H1 (cell line): Measurements from ENCODE around the gene GLUL. TPM values are rescaled to one million over a fixed set of nuclear protein-coding genes. Genes with fewer than 3 reads are reported as not detected.
A peak's percentile ranks its signal among the peaks of the same experiment; 100 is the strongest.

Source experiments
- CTCF ChIA-PET: fragments of 300-600 bp; sonication (Branson Sonifier 250); formaldehyde crosslinking; loops from one replicate; lab custom pipeline; 2021; ENCODE audit not compliant: partially characterized antibody; lab: Charles Lee
- POLR2A ChIA-PET: fragments of 300-600 bp; sonication (Branson Sonifier 250); formaldehyde crosslinking; loops from one replicate; lab custom pipeline; 2021; ENCODE audit warnings: inconsistent platforms; ENCODE audit not compliant: partially characterized antibody; lab: Charles Lee
- DNase-seq, 2 experiments: peaks; one replicate each; pipeline versions ENCODE4 v3.0.0 to v3.0.0-alpha.2; 2010 to 2022; ENCODE audit warnings: low spot score in 2 of 2, low read depth in 1 of 2, mixed read lengths in 1 of 2
- FAIRE-seq: peaks from 2 replicates; lab custom pipeline; 2011; peaks lifted over from hg19 to GRCh38; lab: Jason Lieb, UNC
- H2AFZ ChIP-seq: 2 replicates; pipeline ENCODE4 v1.8.1; 2012; ENCODE audit warnings: low read length, inconsistent platforms
- H2AK5ac ChIP-seq: 2 replicates; pipeline ENCODE4 v1.6.1; 2013; ENCODE audit warnings: low read depth, low read length
- H2BK120ac ChIP-seq: replicated peaks from 2 replicates; pipeline ENCODE3; 2013; ENCODE audit warnings: low read depth, low read length, inconsistent platforms
- H2BK12ac ChIP-seq: 2 replicates; pipeline ENCODE4 v1.6.1; 2013; ENCODE audit warnings: low read depth, low read length
- H2BK15ac ChIP-seq: 2 replicates; pipeline ENCODE4 v1.6.1; 2013; ENCODE audit warnings: low read length
- H2BK20ac ChIP-seq: 2 replicates; pipeline ENCODE4 v1.6.1; 2013; ENCODE audit warnings: low read length
- H2BK5ac ChIP-seq: 2 replicates; pipeline ENCODE4 v1.6.1; 2013; ENCODE audit warnings: low read depth, low read length
- H3K14ac ChIP-seq: 2 replicates; pipeline ENCODE4 v1.6.1; 2013; ENCODE audit warnings: inconsistent platforms; ENCODE audit not compliant: insufficient read length
- H3K18ac ChIP-seq: 2 replicates; pipeline ENCODE4 v1.6.1; 2013; ENCODE audit warnings: low read length; ENCODE audit errors: extremely low read depth
- H3K23ac ChIP-seq: 2 replicates; pipeline ENCODE4 v1.6.1; 2013; ENCODE audit warnings: inconsistent platforms; ENCODE audit not compliant: insufficient read length
- H3K23me2 ChIP-seq: 2 replicates; pipeline ENCODE4 v1.6.1; 2013; ENCODE audit warnings: low read depth, low read length
- H3K27ac ChIP-seq: 2 replicates; pipeline ENCODE4 v1.6.1; 2011; ENCODE audit warnings: low read depth, low read length, inconsistent platforms
- H3K27me3 ChIP-seq, 4 experiments: replicated peaks in 1 of 4; 1 replicate in 1 of 4; 2 replicates in 3 of 4; pipeline versions ENCODE4 v1.6.1 to v1.8.1; 2011 to 2013; ENCODE audit warnings: low read length in 3 of 4, mild to moderate bottlenecking in 3 of 4, inconsistent platforms in 2 of 4, mixed read lengths in 2 of 4, moderate library complexity in 1 of 4; ENCODE audit not compliant: control insufficient read depth in 3 of 4, insufficient read depth in 3 of 4; ENCODE audit errors: extremely low read depth in 1 of 4
- H3K36me3 ChIP-seq, 4 experiments: 2 replicates each; pipeline versions ENCODE4 v1.6.1 to v1.8.1; 2011 to 2013; ENCODE audit warnings: mild to moderate bottlenecking in 4 of 4, low read length in 3 of 4, moderate library complexity in 2 of 4, control low read depth in 1 of 4, inconsistent platforms in 1 of 4; ENCODE audit not compliant: insufficient read depth in 4 of 4, control insufficient read depth in 2 of 4
- H3K4ac ChIP-seq: replicated peaks from 2 replicates; pipeline ENCODE3; 2013; ENCODE audit warnings: low read length, low read depth, mixed read lengths, inconsistent platforms; ENCODE audit not compliant: insufficient read length
- H3K4me1 ChIP-seq, 4 experiments: replicated peaks in 1 of 4; 1 replicate in 1 of 4; 2 replicates in 3 of 4; pipeline versions ENCODE4 v1.6.1 to v1.8.1; 2011 to 2013; ENCODE audit warnings: low read length in 3 of 4, inconsistent platforms in 2 of 4, mixed read lengths in 1 of 4; ENCODE audit not compliant: insufficient read depth in 4 of 4, control insufficient read depth in 3 of 4
- H3K4me2 ChIP-seq, 2 experiments: 2 replicates each; pipeline versions ENCODE4 v1.6.1 to v1.8.1; 2011 to 2013; ENCODE audit warnings: low read depth in 2 of 2, low read length in 2 of 2, control low read depth in 1 of 2, inconsistent platforms in 1 of 2, mild to moderate bottlenecking in 1 of 2; ENCODE audit not compliant: insufficient read depth in 1 of 2
- H3K4me3 ChIP-seq, 4 experiments: fragments of 200-600, 300-600 bp in 1 of 4; sonication (generic), shearing (Covaris generic), sonication (Bioruptor Twin) in 1 of 4; 2 replicates each; pipeline versions ENCODE4 v1.5.1 to v1.8.1; 2011 to 2016; ENCODE audit warnings: low read length in 4 of 4, low read depth in 3 of 4, control low read depth in 2 of 4, inconsistent platforms in 2 of 4, mild to moderate bottlenecking in 2 of 4, mixed read lengths in 1 of 4, moderate library complexity in 1 of 4; ENCODE audit not compliant: insufficient read depth in 2 of 4; ENCODE audit errors: extremely low read depth in 1 of 4
- H3K56ac ChIP-seq: replicated peaks from 2 replicates; pipeline ENCODE3; 2013; ENCODE audit warnings: low read depth, mild to moderate bottlenecking, mixed read lengths, low read length, inconsistent platforms; ENCODE audit not compliant: insufficient read length
- H3K79me1 ChIP-seq: 2 replicates; pipeline ENCODE4 v1.6.1; 2013; ENCODE audit warnings: low read depth, low read length, control low read depth
- H3K79me2 ChIP-seq, 2 experiments: 2 replicates each; pipeline versions ENCODE4 v1.6.1 to v1.8.1; 2012 to 2013; ENCODE audit warnings: low read length in 2 of 2, mild to moderate bottlenecking in 2 of 2, inconsistent platforms in 1 of 2; ENCODE audit not compliant: insufficient read depth in 2 of 2, control insufficient read depth in 1 of 2
- H3K9ac ChIP-seq, 4 experiments: replicated peaks in 1 of 4; 1 replicate in 1 of 4; 2 replicates in 3 of 4; pipeline versions ENCODE4 v1.6.1 to v1.8.1; 2011 to 2013; ENCODE audit warnings: low read depth in 3 of 4, low read length in 3 of 4, control low read depth in 2 of 4, mild to moderate bottlenecking in 2 of 4, moderate library complexity in 2 of 4, inconsistent platforms in 1 of 4; ENCODE audit errors: extremely low read depth in 1 of 4
- H3K9me3 ChIP-seq, 2 experiments: 2 replicates each; pipeline versions ENCODE4 v1.6.1 to v1.8.1; 2012 to 2013; ENCODE audit warnings: mild to moderate bottlenecking in 2 of 2, moderate library complexity in 2 of 2, control low read depth in 1 of 2, inconsistent platforms in 1 of 2, low read depth in 1 of 2, low read length in 1 of 2, mixed read lengths in 1 of 2; ENCODE audit not compliant: insufficient read depth in 2 of 2
- H4K20me1 ChIP-seq, 2 experiments: replicated peaks in 1 of 2; 2 replicates each; pipeline versions ENCODE3 to v1.8.1; 2011 to 2013; ENCODE audit warnings: inconsistent platforms in 2 of 2, low read length in 2 of 2, mild to moderate bottlenecking in 1 of 2; ENCODE audit not compliant: insufficient read depth in 2 of 2, control insufficient read depth in 1 of 2
- H4K5ac ChIP-seq: 2 replicates; pipeline ENCODE4 v1.6.1; 2013; ENCODE audit warnings: low read length, low read depth, mixed read lengths, inconsistent platforms; ENCODE audit not compliant: insufficient read length
- H4K8ac ChIP-seq: 2 replicates; pipeline ENCODE4 v1.8.0; 2013; ENCODE audit warnings: mild to moderate bottlenecking, moderate library complexity, low read length, inconsistent platforms; ENCODE audit not compliant: insufficient read depth; ENCODE audit errors: extremely low read depth
- H4K91ac ChIP-seq: replicated peaks from 2 replicates; pipeline ENCODE3; 2013; ENCODE audit warnings: low read length, mixed read lengths, inconsistent platforms; ENCODE audit not compliant: insufficient read length
- CHD1 ChIP-seq: IDR thresholded peaks from 2 replicates; pipeline ENCODE4 v1.6.1; 2012; ENCODE audit warnings: low read depth, low read length, improper control_type of control experiment
- CTCF ChIP-seq, 3 experiments: IDR thresholded peaks; 1 replicate in 2 of 3; 2 replicates in 1 of 3; pipeline versions ENCODE4 v1.5.1 to v1.6.1; 2011; ENCODE audit warnings: low read length in 3 of 3, mild to moderate bottlenecking in 3 of 3, inconsistent platforms in 2 of 3, low read depth in 1 of 3, moderate library complexity in 1 of 3; ENCODE audit not compliant: insufficient read depth in 1 of 3; ENCODE audit errors: control extremely low read depth in 1 of 3
- GTF2F1 ChIP-seq: IDR thresholded peaks from 2 replicates; pipeline ENCODE4 v1.6.1; 2012; ENCODE audit warnings: low read depth, low read length, improper control_type of control experiment, borderline replicate concordance
- HDAC2 ChIP-seq, 2 experiments: fragments of 300-600 bp in 1 of 2; sonication (generic) in 1 of 2; IDR thresholded peaks; 2 replicates each; pipeline ENCODE4 v1.6.1; 2011 to 2012; ENCODE audit warnings: low read depth in 2 of 2, low read length in 2 of 2, mild to moderate bottlenecking in 2 of 2, moderate library complexity in 2 of 2, borderline replicate concordance in 1 of 2, inconsistent platforms in 1 of 2
- KDM4A ChIP-seq: IDR thresholded peaks from one replicate; pipeline ENCODE4 v1.7.1; 2012; ENCODE audit warnings: low read depth, mild to moderate bottlenecking, moderate library complexity, low read length, inconsistent platforms; ENCODE audit not compliant: severe bottlenecking
- RAD21 ChIP-seq, 2 experiments: IDR thresholded peaks in 1 of 2; conservative IDR thresholded peaks in 1 of 2; 2 replicates each; pipeline ENCODE4 v1.6.1; 2011; ENCODE audit warnings: low read depth in 2 of 2, low read length in 2 of 2, improper control_type of control experiment in 1 of 2, inconsistent platforms in 1 of 2, mild to moderate bottlenecking in 1 of 2, moderate library complexity in 1 of 2
- RNF2 ChIP-seq: fragments of 200-900, 300-1000 bp; sonication (generic); IDR thresholded peaks from 2 replicates; pipeline ENCODE4 v1.7.1; 2016; ENCODE audit warnings: borderline replicate concordance, low read depth, mild to moderate bottlenecking, antibody characterized with exemption, low read length; ENCODE audit not compliant: poor library complexity, severe bottlenecking; ENCODE audit errors: missing control alignments
- SAP30 ChIP-seq: fragments of 300-600 bp; sonication (generic); IDR thresholded peaks from 2 replicates; pipeline ENCODE4 v1.7.1; 2012; ENCODE audit warnings: low read length, moderate library complexity, mild to moderate bottlenecking, inconsistent platforms; ENCODE audit not compliant: insufficient read depth, insufficient replicate concordance
- SP1 ChIP-seq: IDR thresholded peaks from 2 replicates; pipeline ENCODE4 v1.6.1; 2011; ENCODE audit warnings: low read depth, low read length
- WGBS, 2 experiments: shearing (Covaris generic) in 1 of 2; methylation state at CpG; one replicate each; pipeline versions ENCODE4 v1.1.6 to v1.1.7; 2013 to 2015; ENCODE audit warnings: low lambda C conversion rate in 2 of 2, mixed read lengths in 2 of 2, inconsistent platforms in 1 of 2, low coverage in 1 of 2, missing lambda C conversion rate in 1 of 2; ENCODE audit not compliant: insufficient replicate concordance in 2 of 2, insufficient coverage in 1 of 2, insufficient read length in 1 of 2; ENCODE audit errors: extremely low coverage in 1 of 2, missing lambda C conversion rate in 1 of 2; 5-methylcytosine and 5-hydroxymethylcytosine counted together
- polyA plus RNA-seq, 7 experiments: library from polyadenylated mRNA; depleted of rRNA in 3 of 7; stranded (reverse) in 5 of 7; unstranded in 2 of 7; fragments of >200 nt in 5 of 7; fragments of 200-250 nt in 2 of 7; gene quantifications; 1 replicate in 5 of 7; 2 replicates in 1 of 7; 4 replicates in 1 of 7; pipeline versions ENCODE4 v1.2.1 to v1.2.3, GENCODE V29; 2011 to 2013; ENCODE audit warnings: missing spikeins in 2 of 7, mixed read lengths in 2 of 7
- total RNA-seq: library from RNA; stranded (reverse); fragmentation: NEBNext Ultra II Directional; extraction: Animal tissue kit (Norgen Biotek cat#: 25700); gene quantifications from 2 replicates; pipeline ENCODE4 v1.2.1, GENCODE V29; 2021

The GLUL gene
- total and polyA plus RNA-seq, 2 of the 8 experiments (the other 6 are each of a cell fraction or from before 2014, with no cell fraction given): 261 to 453 TPM

GRCh38 chr1:182410138-182410537, 18.5 kb upstream of the GLUL start:
- H3K23ac ChIP-seq: no peak overlapping the region
- H3K4me1 ChIP-seq: peaks cover 0 to 5% (median 0%) of the 10 kb centered on the region in 4 experiments; a peak in 1 of 7 replicates
- no peak overlapping the region for H3K18ac ChIP-seq
- no peak overlapping the region for H2BK15ac ChIP-seq
- POLR2A ChIA-PET: interaction anchor here (1.2 kb wide), 1 partner anchor 18 kb away, joined by 4 read pairs; the partner anchor contains the start of gene GLUL
- no peak overlapping the region for H3K56ac ChIP-seq
- H3K27me3 ChIP-seq: no peaks in the 10 kb centered on the region
- H3K4me2 ChIP-seq: no peak overlapping the region
- H3K36me3 ChIP-seq: no peaks in the 10 kb centered on the region
- H3K14ac ChIP-seq: no peak overlapping the region
- no peak overlapping the region for H3K4ac ChIP-seq
- CTCF ChIA-PET: interaction anchor here (0.6 to 2.5 kb wide), 8 partner anchors 8 to 348 kb away, joined by 3 to 11 read pairs (median 3); partner anchors contain the start of gene TEDDM1
- no peak overlapping the region for H2BK5ac ChIP-seq
- H3K9me3 ChIP-seq: no peaks in the 10 kb centered on the region
- H2BK12ac ChIP-seq: no peak overlapping the region
- no peak overlapping the region for H3K9ac ChIP-seq
- H3K79me1 ChIP-seq: no peaks in the 10 kb centered on the region
- no peak overlapping the region for H2BK20ac ChIP-seq
- H4K5ac ChIP-seq: no peak overlapping the region
- 65% methylated on average over 4 of the region's 4 CpGs; no CpG with 5 or more reads in 1 of the 2 experiments for WGBS, 2 experiments
- H4K8ac ChIP-seq: no peak overlapping the region
- H3K23me2 ChIP-seq: no peaks in the 10 kb centered on the region
- H2AK5ac ChIP-seq: no peak overlapping the region
- H2BK120ac ChIP-seq: no peak overlapping the region
- DNase-seq (no peak), FAIRE-seq (no peak)
- H4K91ac ChIP-seq: no peak overlapping the region
- no peaks in the 10 kb centered on the region for H3K79me2 ChIP-seq
- H2AFZ ChIP-seq: no peak overlapping the region
- no peak overlapping the region for H3K4me3 ChIP-seq
- no peaks in the 10 kb centered on the region for H4K20me1 ChIP-seq
- H3K27ac ChIP-seq: no peak overlapping the region
- no peak for TF ChIP-seq SP1
- TF ChIP-seq CHD1: no peak
- TF ChIP-seq SAP30: no peak
- TF ChIP-seq GTF2F1: no peak
- TF ChIP-seq HDAC2 (IDR thresholded peaks at IDR 0.05; ENCODE audit: borderline replicate concordance in 1 of 2, low read depth in 2 of 2, low read length in 2 of 2): no peak
- peak in 1 of 3 experiments; percentile 28; a peak in 1 of 4 replicates for TF ChIP-seq CTCF (IDR thresholded peaks at IDR 0.05; ENCODE audit: control extremely low read depth in 1 of 3, insufficient read depth in 1 of 3, low read depth in 1 of 3, low read length in 3 of 3)
- TF ChIP-seq KDM4A: no peak
- TF ChIP-seq RAD21 (IDR thresholded peaks at IDR 0.05 in 1 of 2, conservative IDR thresholded peaks at IDR 0.05 in 1 of 2; ENCODE audit: low read depth in 2 of 2, low read length in 2 of 2): 0 out of 4 replicates have a peak, but pooled peaks of 1 of the 2 experiments have one; percentile 6
- TF ChIP-seq RNF2: no peak
